K562 (cell line): ENCODE data around the gene MYCBP2. TPM values are rescaled to one million over a fixed set of nuclear protein-coding genes. Genes with fewer than 3 reads are reported as not detected.

Experiments
- ARHGAP35 ChIP-seq: fragments of 450-650 bp; IDR thresholded peaks from 2 replicates; pipeline ENCODE4 v1.6.1; 2018; ENCODE audit not compliant: partially characterized antibody
- ATF7 ChIP-seq: fragments of 450-650 bp; IDR thresholded peaks from 2 replicates; pipeline ENCODE4 v1.7.1; 2014; ENCODE audit warnings: mild to moderate bottlenecking, moderate library complexity
- BRD9 ChIP-seq: fragments of 450-650 bp; IDR thresholded peaks from 2 replicates; pipeline ENCODE4 v1.6.1; 2018; ENCODE audit warnings: low read depth; ENCODE audit not compliant: partially characterized antibody
- CTBP1 ChIP-seq: fragments of 450-650 bp; IDR thresholded peaks from 2 replicates; pipeline ENCODE4 v1.6.1; 2016; ENCODE audit warnings: borderline replicate concordance
- DMBX1 ChIP-seq: fragments of 250-450 bp; sonication (Bioruptor Pico); IDR thresholded peaks from 2 replicates; pipeline ENCODE4 v1.8.0; 2022; ENCODE audit warnings: inconsistent platforms, mild to moderate bottlenecking, moderate library complexity, borderline replicate concordance
- DPF2 ChIP-seq: fragments of 450-650 bp; IDR thresholded peaks from 2 replicates; pipeline ENCODE4 v1.6.1; 2016
- E2F3 ChIP-seq: fragments of 250-450 bp; sonication (Bioruptor Pico); IDR thresholded peaks from 2 replicates; pipeline ENCODE4 v1.4.0; 2020; ENCODE audit warnings: mild to moderate bottlenecking
- EHMT2 ChIP-seq: fragments of 450-650 bp; IDR thresholded peaks from 2 replicates; pipeline ENCODE4 v1.6.1; 2018; ENCODE audit warnings: antibody characterized with exemption
- EWSR1 ChIP-seq: fragments of 450-650 bp; IDR thresholded peaks from 2 replicates; pipeline ENCODE4 v1.6.1; 2018; ENCODE audit warnings: borderline replicate concordance, mild to moderate bottlenecking, low read depth, moderate library complexity; ENCODE audit not compliant: partially characterized antibody
- FOXJ3 ChIP-seq: sonication (generic); formaldehyde crosslinking; IDR thresholded peaks from 2 replicates; pipeline ENCODE4 v1.4.0; 2020; ENCODE audit warnings: mild to moderate bottlenecking, missing genetic modification reagents
- HMG20A ChIP-seq: fragments of 450-650 bp; formaldehyde crosslinking; conservative IDR thresholded peaks from 2 replicates; pipeline ENCODE4 v1.4.0; 2020; ENCODE audit warnings: mild to moderate bottlenecking, mixed read lengths
- NFE2 ChIP-seq: IDR thresholded peaks from 2 replicates; pipeline ENCODE4 v1.6.1; 2014; ENCODE audit warnings: antibody characterized with exemption, low read depth
- NFXL1 ChIP-seq: fragments of 450-650 bp; formaldehyde crosslinking; IDR thresholded peaks from 2 replicates; pipeline ENCODE4 v1.4.0; 2021; ENCODE audit warnings: mild to moderate bottlenecking
- POLR2AphosphoS5 ChIP-seq: IDR thresholded peaks from 2 replicates; pipeline ENCODE4 v1.6.1; 2011; ENCODE audit warnings: mild to moderate bottlenecking, low read depth, low read length, moderate library complexity; ENCODE audit not compliant: control insufficient read depth, insufficient read depth
- POLR2G ChIP-seq: fragments of 200-400 bp; formaldehyde crosslinking; IDR thresholded peaks from 2 replicates; pipeline ENCODE4 v1.6.1; 2017; ENCODE audit warnings: low read depth, mild to moderate bottlenecking, antibody characterized with exemption, low read length, moderate library complexity
- PPARD ChIP-seq: fragments of 250-450 bp; sonication (Bioruptor Pico); IDR thresholded peaks from 2 replicates; pipeline ENCODE4 v1.8.0; 2022; ENCODE audit warnings: inconsistent platforms, mild to moderate bottlenecking, moderate library complexity
- PRDM10 ChIP-seq: fragments of 450-650 bp; IDR thresholded peaks from 2 replicates; pipeline ENCODE4 v1.6.1; 2018; ENCODE audit not compliant: partially characterized antibody
- RBM34 ChIP-seq: fragments of 200-400 bp; formaldehyde crosslinking; IDR thresholded peaks from 2 replicates; pipeline ENCODE4 v1.6.1; 2018; ENCODE audit warnings: low read length, borderline replicate concordance; ENCODE audit not compliant: insufficient read depth
- RNF2 ChIP-seq: sonication (generic); IDR thresholded peaks from 2 replicates; pipeline ENCODE4 v1.6.1; 2016
- SETDB1 ChIP-seq: IDR thresholded peaks from one replicate; pipeline ENCODE4 v1.6.1; 2012; ENCODE audit warnings: low read length, control low read depth, inconsistent platforms
- SPI1 ChIP-seq: IDR thresholded peaks from 2 replicates; pipeline ENCODE4 v1.6.1; 2011; ENCODE audit warnings: low read depth, low read length, control low read depth, borderline replicate concordance
- ZC3H11A ChIP-seq: IDR thresholded peaks from 2 replicates; pipeline ENCODE4 v1.6.1; 2012; ENCODE audit warnings: low read depth, low read length, improper control_type of control experiment
- ZNF146 ChIP-seq: IDR thresholded peaks from one replicate; pipeline ENCODE4 v1.6.1; 2018; ENCODE audit warnings: missing compliant biosample characterization; ENCODE audit not compliant: unreplicated experiment
- ZNF644 ChIP-seq: fragments of 200-800 bp; sonication (Bioruptor generic); IDR thresholded peaks from 2 replicates; pipeline ENCODE4 v1.6.1; 2016; ENCODE audit warnings: low read depth, missing genetic modification characterization, missing compliant biosample characterization
- polyA plus RNA-seq, 8 experiments: library from polyadenylated mRNA; depleted of rRNA in 4 of 8; stranded (reverse) in 5 of 8; unstranded in 3 of 8; fragments of >200 nt; fragmentation: Nextera tagmentation in 2 of 8; fragmentation: Illumina TruSeq in 1 of 8; extraction: Ambion mirVana in 2 of 8; extraction: Trizol in 1 of 8; gene quantifications; 2 replicates each; pipeline versions ENCODE4 v1.2.1 to v1.2.3, GENCODE V29; 2011 to 2014; ENCODE audit warnings: inconsistent platforms in 1 of 8, missing spikeins in 1 of 8
- total RNA-seq, 7 experiments: library from RNA; depleted of rRNA in 6 of 7; stranded (reverse); fragments of >200 nt in 6 of 7; fragmentation: Illumina TruSeq in 2 of 7; extraction: Trizol in 2 of 7; gene quantifications; 2 replicates each; pipeline versions ENCODE4 v1.2.1 to v1.2.3, GENCODE V29; 2011 to 2021; ENCODE audit warnings: low replicate concordance in 1 of 7
- TF ChIP-seq, protein P1 (sequence below), 2 experiments: fragments of 450-650 bp in 1 of 2; sonication (generic) in 1 of 2; formaldehyde crosslinking; conservative IDR thresholded peaks; 2 replicates each; pipeline versions ENCODE4 v1.4.0 to v1.8.1; 2020 to 2022; ENCODE audit warnings: mild to moderate bottlenecking in 1 of 2, missing genetic modification reagents in 1 of 2
- TF ChIP-seq, protein P2 (sequence below): fragments of 200-800 bp; sonication (Bioruptor generic); IDR thresholded peaks from 2 replicates; pipeline ENCODE4 v1.6.1; 2017; ENCODE audit warnings: missing genetic modification characterization, missing compliant biosample characterization

The MYCBP2 gene
- total and polyA plus RNA-seq, 9 of the 15 experiments (the other 6 are each of a cell fraction or from before 2014, with no cell fraction given): 13.2 to 47.2 (median 28.9) TPM

DNA sequence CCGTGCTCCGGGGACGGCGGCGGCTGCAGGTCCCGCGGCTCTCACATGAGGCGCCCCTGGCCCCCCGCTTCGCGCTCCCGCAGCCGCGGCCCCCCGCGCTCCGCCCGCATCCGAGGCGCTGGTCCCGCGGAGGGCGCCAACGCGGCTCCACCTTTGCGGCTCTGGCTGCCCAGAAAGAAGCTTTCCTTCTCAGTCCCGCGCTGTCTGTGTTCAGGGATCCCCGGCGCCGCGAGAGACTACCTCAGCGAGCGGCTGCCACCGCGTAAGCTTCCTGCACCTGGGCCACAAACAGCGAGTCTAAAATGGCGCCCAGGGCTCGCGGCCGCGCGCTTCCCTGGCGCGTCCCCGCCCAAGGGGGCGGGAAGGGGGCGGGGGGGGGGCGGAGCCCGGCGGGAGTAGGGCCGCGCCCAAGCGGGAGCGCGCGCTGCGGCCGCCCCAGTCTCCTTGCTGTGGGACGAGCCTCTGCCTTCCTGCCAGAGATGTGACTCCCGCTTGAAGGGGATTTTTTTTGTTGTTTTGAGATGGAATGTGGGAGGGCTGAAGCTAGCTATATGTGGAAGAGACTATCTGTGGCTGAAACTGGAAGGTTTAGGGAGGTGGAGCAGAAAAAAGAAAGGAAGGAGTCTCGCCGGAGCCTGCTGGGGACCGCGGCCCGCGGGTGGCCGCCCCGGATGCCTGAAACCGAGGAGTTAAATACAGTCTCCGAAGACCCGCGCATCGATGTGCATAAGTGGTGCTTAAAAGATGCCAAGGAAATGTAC is 299.9 kb downstream of the MYCBP2 start, which contains the start of gene FBXL3 (continued):
- TF ChIP-seq RBM34: no peak
- TF ChIP-seq DPF2: no peak
- no peak for TF ChIP-seq PRDM10
- no peak for TF ChIP-seq DMBX1 (CRISPR knock-in tag)
- TF ChIP-seq, protein P1, sequence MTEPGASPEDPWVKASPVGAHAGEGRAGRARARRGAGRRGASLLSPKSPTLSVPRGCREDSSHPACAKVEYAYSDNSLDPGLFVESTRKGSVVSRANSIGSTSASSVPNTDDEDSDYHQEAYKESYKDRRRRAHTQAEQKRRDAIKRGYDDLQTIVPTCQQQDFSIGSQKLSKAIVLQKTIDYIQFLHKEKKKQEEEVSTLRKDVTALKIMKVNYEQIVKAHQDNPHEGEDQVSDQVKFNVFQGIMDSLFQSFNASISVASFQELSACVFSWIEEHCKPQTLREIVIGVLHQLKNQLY (CRISPR knock-in tag; conservative IDR thresholded peaks at IDR 0.05): no peak
- TF ChIP-seq NFE2: no peak
- no peak for TF ChIP-seq ZNF644 (tag)
- no peak for TF ChIP-seq NFXL1
- no peak for TF ChIP-seq SETDB1
- no peak for TF ChIP-seq PPARD
- TF ChIP-seq ARHGAP35: no peak
- no peak for TF ChIP-seq ZNF146 (CRISPR knock-in tag)
- TF ChIP-seq BRD9: no peak
- no peak for TF ChIP-seq SPI1
- peak; percentile 85 for TF ChIP-seq POLR2AphosphoS5
- TF ChIP-seq HMG20A: no peak
- no peak for TF ChIP-seq ATF7
- TF ChIP-seq POLR2G: peak; percentile 92
- TF ChIP-seq E2F3: no peak
- TF ChIP-seq FOXJ3: no peak
- TF ChIP-seq CTBP1: no peak
- TF ChIP-seq, protein P2, sequence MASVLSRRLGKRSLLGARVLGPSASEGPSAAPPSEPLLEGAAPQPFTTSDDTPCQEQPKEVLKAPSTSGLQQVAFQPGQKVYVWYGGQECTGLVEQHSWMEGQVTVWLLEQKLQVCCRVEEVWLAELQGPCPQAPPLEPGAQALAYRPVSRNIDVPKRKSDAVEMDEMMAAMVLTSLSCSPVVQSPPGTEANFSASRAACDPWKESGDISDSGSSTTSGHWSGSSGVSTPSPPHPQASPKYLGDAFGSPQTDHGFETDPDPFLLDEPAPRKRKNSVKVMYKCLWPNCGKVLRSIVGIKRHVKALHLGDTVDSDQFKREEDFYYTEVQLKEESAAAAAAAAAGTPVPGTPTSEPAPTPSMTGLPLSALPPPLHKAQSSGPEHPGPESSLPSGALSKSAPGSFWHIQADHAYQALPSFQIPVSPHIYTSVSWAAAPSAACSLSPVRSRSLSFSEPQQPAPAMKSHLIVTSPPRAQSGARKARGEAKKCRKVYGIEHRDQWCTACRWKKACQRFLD (CRISPR knock-in tag): peak; percentile 79
- no peak for TF ChIP-seq EHMT2
- TF ChIP-seq EWSR1: no peak
- no peak for TF ChIP-seq ZC3H11A
- TF ChIP-seq RNF2: no peak
